K562 (cell line): ENCODE results near the gene GPR33.

Experiments
- FOXK2 ChIP-seq, 2 experiments: fragments of 450-650 bp; IDR thresholded peaks in 1 of 2; conservative IDR thresholded peaks in 1 of 2; 2 replicates each; pipeline ENCODE4 v1.6.1; 2016; ENCODE audit warnings: low read depth in 2 of 2, mild to moderate bottlenecking in 1 of 2
- NRF1 ChIP-seq, 2 experiments: fragments of 450-650 bp; IDR thresholded peaks in 1 of 2; conservative IDR thresholded peaks in 1 of 2; 2 replicates each; pipeline ENCODE4 v1.6.1; 2014; ENCODE audit warnings: mild to moderate bottlenecking in 2 of 2
- RFX5 ChIP-seq: IDR thresholded peaks from 2 replicates; pipeline ENCODE4 v1.6.1; 2011; ENCODE audit warnings: low read depth, mild to moderate bottlenecking, improper control_type of control experiment, low read length
- ZNF778 ChIP-seq: fragments of 450-650 bp; formaldehyde crosslinking; IDR thresholded peaks from 2 replicates; pipeline ENCODE4 v1.4.0; 2020; ENCODE audit warnings: mild to moderate bottlenecking, moderate library complexity
- TF ChIP-seq, protein P1 (sequence below), 3 experiments: IDR thresholded peaks in 2 of 3; conservative IDR thresholded peaks in 1 of 3; 2 replicates each; pipeline ENCODE4 v1.5.1; 2011 to 2012; ENCODE audit warnings: low read length in 3 of 3, mild to moderate bottlenecking in 3 of 3, control low read depth in 2 of 3, improper control_type of control experiment in 1 of 3, inconsistent platforms in 1 of 3, low read depth in 1 of 3, mixed read lengths in 1 of 3, moderate library complexity in 1 of 3; ENCODE audit not compliant: insufficient read depth in 2 of 3

GRCh38 chr14:31435276-31435675 is 52.6 kb downstream of the GPR33 start:
- TF ChIP-seq RFX5 (no peak), ZNF778 (CRISPR knock-in tag) (no peak), NRF1 (conservative IDR thresholded peaks at IDR 0.05 in 1 of 2, IDR thresholded peaks at IDR 0.05 in 1 of 2) (no peak), FOXK2 (conservative IDR thresholded peaks at IDR 0.05 in 1 of 2, IDR thresholded peaks at IDR 0.05 in 1 of 2; ENCODE audit: low read depth in 2 of 2) (no peak)
- TF ChIP-seq, protein P1, sequence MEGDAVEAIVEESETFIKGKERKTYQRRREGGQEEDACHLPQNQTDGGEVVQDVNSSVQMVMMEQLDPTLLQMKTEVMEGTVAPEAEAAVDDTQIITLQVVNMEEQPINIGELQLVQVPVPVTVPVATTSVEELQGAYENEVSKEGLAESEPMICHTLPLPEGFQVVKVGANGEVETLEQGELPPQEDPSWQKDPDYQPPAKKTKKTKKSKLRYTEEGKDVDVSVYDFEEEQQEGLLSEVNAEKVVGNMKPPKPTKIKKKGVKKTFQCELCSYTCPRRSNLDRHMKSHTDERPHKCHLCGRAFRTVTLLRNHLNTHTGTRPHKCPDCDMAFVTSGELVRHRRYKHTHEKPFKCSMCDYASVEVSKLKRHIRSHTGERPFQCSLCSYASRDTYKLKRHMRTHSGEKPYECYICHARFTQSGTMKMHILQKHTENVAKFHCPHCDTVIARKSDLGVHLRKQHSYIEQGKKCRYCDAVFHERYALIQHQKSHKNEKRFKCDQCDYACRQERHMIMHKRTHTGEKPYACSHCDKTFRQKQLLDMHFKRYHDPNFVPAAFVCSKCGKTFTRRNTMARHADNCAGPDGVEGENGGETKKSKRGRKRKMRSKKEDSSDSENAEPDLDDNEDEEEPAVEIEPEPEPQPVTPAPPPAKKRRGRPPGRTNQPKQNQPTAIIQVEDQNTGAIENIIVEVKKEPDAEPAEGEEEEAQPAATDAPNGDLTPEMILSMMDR (IDR thresholded peaks at IDR 0.05 in 2 of 3, conservative IDR thresholded peaks at IDR 0.05 in 1 of 3; ENCODE audit: insufficient read depth in 2 of 3, low read depth in 1 of 3, low read length in 3 of 3): no peak
